ENCODE data around the gene HLA-A.
A peak's percentile ranks its signal among the peaks of the same experiment; 100 is the strongest.
"Not testable (repeated sequence)": the region's sequence is repeated elsewhere in the genome, so short reads cannot be mapped to it uniquely, and the experiment has no call there.

HLA-A gene

DNA sequence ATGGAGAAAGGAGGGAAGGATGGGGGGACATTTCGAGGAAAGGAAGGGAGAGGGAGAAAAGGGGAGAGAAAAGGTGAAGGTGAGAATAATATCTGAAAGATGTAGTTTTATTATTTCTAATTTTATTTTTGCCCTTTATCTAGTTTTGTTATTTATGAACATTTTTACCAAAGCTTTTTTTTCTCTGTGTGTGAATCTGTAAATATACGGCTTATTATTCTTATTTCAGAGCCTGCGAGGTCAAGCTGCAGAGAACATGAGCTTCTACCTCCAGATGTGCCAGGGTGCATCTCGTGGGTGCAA lies 35.0 kb downstream of the HLA-A start:
- H3K27ac Mint-ChIP-seq, result no peak overlapping the region
- peaks cover 30% of the 10 kb centered on the region for H3K4me1 Mint-ChIP-seq (ENCODE audit: low read depth)
- no peak for DNase-seq
- H3K36me3 Mint-ChIP-seq (ENCODE audit: low read depth), result no peaks in the 10 kb centered on the region
- peak overlapping the region; percentile 78 for H3K4me3 Mint-ChIP-seq
- H3K27me3 Mint-ChIP-seq, result peaks cover 52% of the 10 kb centered on the region
- H3K9me3 Mint-ChIP-seq, result no peaks in the 10 kb centered on the region

DNA sequence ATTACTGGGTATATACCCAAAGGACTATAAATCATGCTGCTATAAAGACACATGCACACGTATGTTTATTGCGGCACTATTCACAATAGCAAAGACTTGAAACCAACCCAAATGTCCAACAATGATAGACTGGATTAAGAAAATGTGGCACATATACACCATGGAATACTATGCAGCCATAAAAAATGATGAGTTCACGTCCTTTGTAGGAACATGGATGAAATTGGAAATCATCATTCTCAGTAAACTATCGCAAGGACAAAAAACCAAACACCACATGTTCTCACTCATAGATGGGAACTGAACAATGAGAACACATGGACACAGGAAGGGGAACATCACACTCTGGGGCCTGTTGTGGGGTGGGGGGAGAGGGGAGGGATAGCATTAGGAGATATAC lies 37.7 kb downstream of the HLA-A start:
- H3K27me3 Mint-ChIP-seq, result peaks cover 31% of the 10 kb centered on the region
- peaks cover 20% of the 10 kb centered on the region for H3K4me1 Mint-ChIP-seq (ENCODE audit: low read depth)
- H3K27ac Mint-ChIP-seq; DNase-seq; H3K4me3 Mint-ChIP-seq; H3K36me3 Mint-ChIP-seq (ENCODE audit: low read depth); H3K9me3 Mint-ChIP-seq: not testable (repeated sequence)

DNA sequence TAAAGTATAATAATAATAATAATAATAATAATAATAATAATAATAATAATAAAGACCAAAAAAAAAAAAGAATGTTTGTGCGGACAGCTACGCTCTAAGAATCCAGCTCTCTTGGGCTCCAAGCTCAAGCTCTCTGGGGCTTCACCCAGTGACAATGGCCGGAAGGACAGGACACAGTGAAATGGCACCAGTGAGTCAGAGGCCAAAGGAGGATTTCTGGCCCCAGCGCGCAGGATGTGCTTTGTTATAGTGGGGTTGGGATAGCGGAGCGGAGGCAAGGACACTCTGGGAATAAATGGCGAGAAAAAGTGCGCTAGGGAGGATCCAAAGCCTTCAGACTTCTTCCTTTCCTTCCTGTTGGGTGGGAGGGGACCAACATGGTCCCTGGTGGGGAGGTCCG lies 38.2 kb downstream of the HLA-A start:
- Mint-ChIP-seq H3K36me3 (ENCODE audit: low read depth) (no peaks in the 10 kb centered on the region), H3K4me1 (ENCODE audit: low read depth) (peaks cover 15% of the 10 kb centered on the region), H3K4me3 (no peak overlapping the region), H3K27me3 (peaks cover 26% of the 10 kb centered on the region), H3K27ac (no peak overlapping the region), H3K9me3 (no peaks in the 10 kb centered on the region)
- DNase-seq, result no peak

DNA sequence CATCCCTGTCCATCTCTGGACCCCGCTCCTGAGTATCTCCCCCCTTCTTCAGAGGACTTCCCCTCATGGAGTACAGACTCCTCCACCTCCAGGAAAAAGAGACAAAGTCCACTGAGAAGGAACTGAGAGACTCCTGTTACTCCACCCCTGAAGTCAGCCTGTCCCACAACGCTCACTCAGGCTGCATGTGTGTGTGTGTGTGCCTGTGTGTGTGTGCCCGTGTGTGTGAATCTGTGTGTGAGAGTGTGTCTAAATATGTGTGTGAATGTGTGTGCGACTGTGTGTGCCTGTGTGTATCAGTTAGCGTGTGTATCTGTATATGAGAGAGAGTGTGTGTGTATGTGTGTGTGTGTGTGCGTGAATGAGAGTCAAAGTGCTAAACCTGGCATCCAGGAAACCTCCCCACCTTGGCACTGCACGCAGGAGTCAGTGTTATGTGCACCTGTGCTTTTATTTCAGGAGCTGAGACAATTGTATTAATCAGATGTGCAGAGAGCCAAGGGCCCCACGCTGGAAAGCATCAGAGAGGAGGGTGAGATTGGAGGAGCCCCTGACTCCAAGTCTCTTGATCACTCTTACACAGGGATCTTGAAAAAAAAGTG lies 39.0 kb downstream of the HLA-A start:
- Mint-ChIP-seq H3K36me3 (ENCODE audit: low read depth) (no peaks in the 10 kb centered on the region), H3K4me1 (ENCODE audit: low read depth) (peaks cover 7% of the 10 kb centered on the region), H3K27me3 (peaks cover 18% of the 10 kb centered on the region)

GRCh38 chr6:29982097-29982496 lies 39.8 kb downstream of the HLA-A start:
- Mint-ChIP-seq H3K36me3 (ENCODE audit: low read depth) (no peaks in the 10 kb centered on the region), H3K27ac (no peak overlapping the region), H3K27me3 (peaks cover 12% of the 10 kb centered on the region), H3K9me3 (no peaks in the 10 kb centered on the region), H3K4me1 (ENCODE audit: low read depth) (peaks cover 2% of the 10 kb centered on the region), H3K4me3 (no peak overlapping the region)
- no peak for DNase-seq

More for the DNA sequence above, 39.0 kb downstream of the HLA-A start:
- no peak overlapping the region for H3K4me3 Mint-ChIP-seq
- H3K27ac Mint-ChIP-seq, result no peak overlapping the region
- no peaks in the 10 kb centered on the region for H3K9me3 Mint-ChIP-seq
- no peak for DNase-seq

DNA sequence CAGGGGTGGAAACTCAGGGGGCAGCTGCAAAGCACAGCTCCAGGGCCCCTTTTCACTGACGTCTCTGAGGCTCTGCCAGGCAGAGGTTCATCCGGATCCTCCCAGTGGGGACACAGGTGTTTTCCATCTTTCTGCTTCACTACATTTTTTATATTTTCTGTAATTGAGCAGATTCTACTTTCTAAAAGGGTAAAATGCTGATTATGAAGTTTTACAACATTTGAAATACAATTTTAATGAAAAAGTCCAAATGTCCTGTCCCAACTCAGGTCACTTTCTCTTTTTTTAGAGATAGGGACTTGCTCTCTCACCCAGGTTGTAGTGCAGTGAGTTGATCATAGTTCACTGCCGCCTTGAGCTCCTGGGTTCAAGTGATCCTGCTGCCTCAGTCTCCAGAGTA lies 41.9 kb downstream of the HLA-A start:
- H3K4me3 Mint-ChIP-seq, result no peak overlapping the region
- no peak overlapping the region for H3K27ac Mint-ChIP-seq
- H3K9me3 Mint-ChIP-seq, result no peaks in the 10 kb centered on the region
- DNase-seq, result no peak
- no peaks in the 10 kb centered on the region for H3K4me1 Mint-ChIP-seq (ENCODE audit: low read depth)
- H3K27me3 Mint-ChIP-seq, result no peaks in the 10 kb centered on the region
- H3K36me3 Mint-ChIP-seq (ENCODE audit: low read depth), result no peaks in the 10 kb centered on the region

DNA sequence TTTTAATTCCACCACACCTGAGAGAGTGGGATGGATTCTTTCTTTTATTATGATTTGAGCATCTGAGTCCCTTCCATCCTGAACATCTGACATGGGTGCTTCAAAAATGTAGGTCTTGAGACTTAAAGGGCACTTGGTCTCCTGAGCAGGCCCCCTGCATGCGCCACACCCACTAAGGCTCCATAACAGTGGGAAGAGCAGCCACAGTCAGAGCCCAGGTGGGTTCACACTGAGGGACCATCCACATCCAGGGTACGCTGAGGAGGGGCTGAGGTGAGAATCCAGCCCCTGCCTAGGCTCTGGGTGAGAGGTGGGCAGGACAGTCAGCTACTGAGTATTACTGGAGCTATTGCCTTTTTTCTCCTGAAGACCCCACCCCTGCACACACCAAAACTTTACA lies 42.7 kb downstream of the HLA-A start:
- H3K36me3 Mint-ChIP-seq (ENCODE audit: low read depth), result no peaks in the 10 kb centered on the region
- DNase-seq, result no peak
- no peaks in the 10 kb centered on the region for H3K4me1 Mint-ChIP-seq (ENCODE audit: low read depth)
- H3K9me3 Mint-ChIP-seq, result no peaks in the 10 kb centered on the region
- H3K27me3 Mint-ChIP-seq, result peaks cover 3% of the 10 kb centered on the region
- no peak overlapping the region for H3K27ac Mint-ChIP-seq
- no peak overlapping the region for H3K4me3 Mint-ChIP-seq

GRCh38 chr6:29986179-29986781 lies 43.9 kb downstream of the HLA-A start:
- no peak overlapping the region for H3K27ac Mint-ChIP-seq
- H3K4me3 Mint-ChIP-seq, result no peak overlapping the region
- H3K36me3 Mint-ChIP-seq (ENCODE audit: low read depth), result no peaks in the 10 kb centered on the region
- no peaks in the 10 kb centered on the region for H3K4me1 Mint-ChIP-seq (ENCODE audit: low read depth)
- peaks cover 3% of the 10 kb centered on the region for H3K27me3 Mint-ChIP-seq
- no peak for DNase-seq
- H3K9me3 Mint-ChIP-seq, result no peaks in the 10 kb centered on the region

- no peak overlapping the region for H3K27ac Mint-ChIP-seq
- H3K4me1 Mint-ChIP-seq (ENCODE audit: low read depth), result peaks cover 7% of the 10 kb centered on the region
- H3K36me3 Mint-ChIP-seq (ENCODE audit: low read depth), result no peaks in the 10 kb centered on the region
- no peaks in the 10 kb centered on the region for H3K9me3 Mint-ChIP-seq
- H3K4me3 Mint-ChIP-seq, result no peak overlapping the region
- H3K27me3 Mint-ChIP-seq, result peaks cover 3% of the 10 kb centered on the region
- no peak for DNase-seq
These were observed 46.9 kb downstream of the HLA-A start for GRCh38 chr6:29989211-29989610.

GRCh38 chr6:29990931-29991330 lies 48.6 kb downstream of the HLA-A start:
- H3K27me3 Mint-ChIP-seq, result peaks cover 3% of the 10 kb centered on the region
- no peaks in the 10 kb centered on the region for H3K36me3 Mint-ChIP-seq (ENCODE audit: low read depth)
- H3K27ac Mint-ChIP-seq, result no peak overlapping the region

GRCh38 chr6:29992807-29993206 lies 50.5 kb downstream of the HLA-A start:
- DNase-seq, result no peak
- Mint-ChIP-seq H3K4me3 (no peak overlapping the region), H3K9me3 (no peaks in the 10 kb centered on the region), H3K4me1 (ENCODE audit: low read depth) (peaks cover 7% of the 10 kb centered on the region), H3K27me3 (peaks cover 3% of the 10 kb centered on the region), H3K27ac (no peak overlapping the region), H3K36me3 (ENCODE audit: low read depth) (no peaks in the 10 kb centered on the region)

More at GRCh38 chr6:29990931-29991330, 48.6 kb downstream of the HLA-A start:
- Mint-ChIP-seq H3K4me3 (no peak overlapping the region), H3K4me1 (ENCODE audit: low read depth) (peaks cover 7% of the 10 kb centered on the region), H3K9me3 (no peaks in the 10 kb centered on the region)
- no peak for DNase-seq

GRCh38 chr6:29994826-29995225 lies 52.5 kb downstream of the HLA-A start:
- H3K4me1 Mint-ChIP-seq (ENCODE audit: low read depth), result peaks cover 7% of the 10 kb centered on the region
- H3K27ac Mint-ChIP-seq, result no peak overlapping the region
- H3K9me3 Mint-ChIP-seq, result no peaks in the 10 kb centered on the region

DNA sequence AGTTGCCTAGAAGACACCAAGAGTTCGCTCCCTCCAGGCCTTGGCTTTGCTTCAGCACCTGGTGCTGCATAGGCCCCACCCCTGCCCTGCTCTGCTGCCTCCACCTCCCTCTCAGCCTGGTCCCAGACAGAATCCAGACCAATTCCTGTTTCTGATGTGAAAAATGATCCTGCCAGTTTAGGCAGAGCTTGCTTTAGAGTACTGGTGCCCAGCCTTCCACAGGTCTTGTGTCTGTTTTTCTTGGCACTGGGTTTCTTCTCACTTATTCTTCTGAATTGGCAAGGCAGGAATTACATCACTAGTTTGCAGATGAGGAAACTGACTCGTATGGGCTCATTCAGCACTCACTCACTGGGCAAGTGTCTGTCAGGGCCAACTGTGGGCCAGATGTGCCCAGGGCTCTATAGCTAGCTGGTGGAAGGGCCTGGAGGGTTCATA lies 53.0 kb downstream of the HLA-A start:
- H3K27me3 Mint-ChIP-seq, result peaks cover 9% of the 10 kb centered on the region
- peaks cover 7% of the 10 kb centered on the region for H3K4me1 Mint-ChIP-seq (ENCODE audit: low read depth)
- no peaks in the 10 kb centered on the region for H3K9me3 Mint-ChIP-seq
- no peak overlapping the region for H3K27ac Mint-ChIP-seq
- no peak for DNase-seq
- H3K36me3 Mint-ChIP-seq (ENCODE audit: low read depth), result no peaks in the 10 kb centered on the region
- H3K4me3 Mint-ChIP-seq, result no peak overlapping the region

More at GRCh38 chr6:29994826-29995225, 52.5 kb downstream of the HLA-A start:
- Mint-ChIP-seq H3K4me3 (no peak overlapping the region), H3K27me3 (peaks cover 9% of the 10 kb centered on the region), H3K36me3 (ENCODE audit: low read depth) (no peaks in the 10 kb centered on the region)
- DNase-seq, result no peak
